Heart left ventricle (tissue), 16 donors: ENCODE measurements around the gene KANK3. TPM values are rescaled to one million over a fixed set of nuclear protein-coding genes. Genes with fewer than 3 reads are reported as not detected.

Experiments used
- ATAC-seq, 4 donors: fragments of 200-7000 bp; cut with Tn5 transposase; one replicate each; pipeline ENCODE4 v1.9.1; 2020 to 2022; ENCODE audit warnings: moderate library complexity in 4 of 4, mild to moderate bottlenecking in 3 of 4, moderate number of reproducible peaks in 1 of 4
- DNase-seq, 5 donors: peaks; one replicate each; pipeline ENCODE4 v3.0.0-alpha.2; 2020
- H3K27ac ChIP-seq, 12 donors: fragments of 200-600 bp; sonication (generic) in 4 of 12; one replicate each; pipeline versions ENCODE4 v1.5.0 to v1.8.0; 2016 to 2022; ENCODE audit warnings: mild to moderate bottlenecking in 2 of 12
- H3K27me3 ChIP-seq, 9 donors: fragments of 200-600 bp; sonication (generic) in 2 of 9; one replicate each; pipeline versions ENCODE4 v1.5.1 to v1.8.0; 2016 to 2022; ENCODE audit warnings: mild to moderate bottlenecking in 3 of 9
- H3K36me3 ChIP-seq, 9 donors: fragments of 200-600 bp; sonication (generic) in 2 of 9; one replicate each; pipeline versions ENCODE4 v1.5.0 to v1.8.0; 2018 to 2022; ENCODE audit warnings: mild to moderate bottlenecking in 2 of 9
- H3K4me1 ChIP-seq, 12 donors: fragments of 200-600 bp; sonication (generic) in 4 of 12; one replicate each; pipeline versions ENCODE4 v1.5.0 to v1.8.0; 2016 to 2022; ENCODE audit warnings: mild to moderate bottlenecking in 3 of 12
- H3K4me3 ChIP-seq, 12 donors: fragments of 200-600 bp; sonication (generic) in 4 of 12; one replicate each; pipeline versions ENCODE4 v1.5.0 to v1.8.0; 2017 to 2022; ENCODE audit warnings: mild to moderate bottlenecking in 9 of 12, moderate library complexity in 4 of 12
- H3K9me3 ChIP-seq, 12 donors: fragments of 200-600 bp; sonication (generic) in 4 of 12; one replicate each; pipeline versions ENCODE4 v1.5.0 to v1.8.0; 2016 to 2022; ENCODE audit warnings: mild to moderate bottlenecking in 1 of 12
- CTCF ChIP-seq, 12 donors: fragments of 200-600 bp; sonication (generic) in 4 of 12; IDR thresholded peaks; one replicate each; pipeline versions ENCODE4 v1.5.0 to v1.8.0; 2018 to 2022; ENCODE audit warnings: antibody characterized with exemption in 12 of 12, mild to moderate bottlenecking in 5 of 12
- POLR2A ChIP-seq, 2 donors: fragments of 450-650 bp; IDR thresholded peaks; one replicate each; pipeline ENCODE4 v1.6.1; 2017; ENCODE audit warnings: antibody characterized with exemption in 2 of 2, mild to moderate bottlenecking in 2 of 2, moderate library complexity in 2 of 2
- WGBS, 4 donors: extraction: QIAGEN DNeasy Blood & Tissue Kit in 2 of 4; methylation state at CpG; one replicate each; pipeline versions ENCODE4 v1.1.5 to v1.1.7; 2013 to 2018; 5-methylcytosine and 5-hydroxymethylcytosine counted together
- intact Hi-C, 10 donors: fragments of 100-400 bp; cut with DNase I; formaldehyde crosslinking; loops; one replicate each; pipeline versions ENCODE4 v1.11.1 to v1.14.2; 2022
- polyA plus RNA-seq, 2 donors: library from polyadenylated mRNA; stranded (reverse); fragments of 200-250 nt; gene quantifications; one replicate each; pipeline ENCODE4 v1.2.3, GENCODE V29; 2013
- total RNA-seq, 9 donors: library from RNA; depleted of rRNA in 2 of 9; stranded (reverse); fragments of >200 nt in 2 of 9; fragmentation: NEBNext Ultra II Directional in 3 of 9; extraction: Animal tissue kit (Norgen Biotek cat#: 25700) in 3 of 9; gene quantifications; one replicate each; pipeline versions ENCODE4 v1.1.0 to v1.2.4, GENCODE V29; 2016 to 2023
- donor health status: ischemic (EF 13 %, LVEDD 7.1; RV severe dilation, severe dysfunction).
- donor health status: healthy with polysubstance abuse.
- donor health status: DM: no; HTN: yes; CAD: no.
- donor health status: DM: no; HTN: no; CAD: no.
- donor health status: ischemic (EF 25% LVEDD 6.9; RV normal size, moderate dysfunction).
- donor health status: ischemic (EF 25% LVEDD 5.7; RV mildly dilated, moderate dysfunction).
- donor health status: healthy.
- donor health status: DM: yes; HTN: yes; CAD: no.
- donor health status: ischemic (EF 35%, LVEDD 5.7; RV mildly dilated, moderate dysfunction).
- donor health status: nonischemic (EF 11% LVEDD 7.7; RV severe dilation, severe dysfunction).
- donor health status: DM: yes; HTN: yes; CAD: no.
- donor health status: PGD.
- donor health status: ischemic (EF 29% LVEDD 5.4; RV normal size, mild dysfunction).
- donor health status: nonischemic (EF 23%, LVEDD 6.1; RV moderate dilation, normal function).

The KANK3 gene
- total and polyA plus RNA-seq, 11 donors: 12.3 to 33.6 (median 16.9) TPM

- H3K27ac ChIP-seq: peak overlapping the region in 11 of 12 donors; percentile 31 to 98 (median 67)
- intact Hi-C loops: loop anchor here in 2 of 10 donors (1.0 to 2.0 kb wide), 2 partner anchors 22 to 23 kb away; partner anchors contain the start of gene RAB11B (in 1 of the 2)
- peaks cover 0 to 9% (median 0%) of the 10 kb centered on the region in 9 donors for H3K27me3 ChIP-seq
- peaks cover 16 to 80% (median 52%) of the 10 kb centered on the region in 12 donors for H3K4me1 ChIP-seq
- H3K4me3 ChIP-seq: peak overlapping the region in 8 of 12 donors; percentile 1 to 81 (median 32)
- ATAC-seq (peak in 2 of 4 donors; percentile 13 to 30), DNase-seq (peak in 3 of 5 donors; percentile 40 to 85 (median 47))
- TF ChIP-seq CTCF (IDR thresholded peaks at IDR 0.05) (no peak), POLR2A (IDR thresholded peaks at IDR 0.05) (no peak)
- H3K9me3 ChIP-seq: no peaks in the 10 kb centered on the region
- peaks cover 0 to 33% (median 0%) of the 10 kb centered on the region in 9 donors for H3K36me3 ChIP-seq
- 44 to 64% (median 55%) methylated on average over 13 of the region's 13 CpGs for WGBS, 4 donors
Measured at GRCh38 chr19:8366961-8367326, 23.9 kb upstream of the KANK3 start.

GRCh38 chr19:8366121-8366581 is 23.1 kb upstream of the KANK3 start:
- Histone ChIP-seq H3K4me3 (peak overlapping the region in 4 of 12 donors; percentile 15 to 89 (median 80)), H3K9me3 (no peaks in the 10 kb centered on the region), H3K4me1 (peaks cover 16 to 84% (median 57%) of the 10 kb centered on the region in 12 donors), H3K27me3 (peaks cover 0 to 9% (median 0%) of the 10 kb centered on the region in 9 donors), H3K36me3 (peaks cover 0 to 27% (median 0%) of the 10 kb centered on the region in 9 donors), H3K27ac (peak overlapping the region in 7 of 12 donors; percentile 13 to 98 (median 85))
- WGBS, 4 donors: 88 to 93% (median 92%) methylated on average over 11 of the region's 11 CpGs
- ATAC-seq (no peak), DNase-seq (no peak)
- TF ChIP-seq CTCF (IDR thresholded peaks at IDR 0.05) (no peak), POLR2A (IDR thresholded peaks at IDR 0.05) (no peak)
- intact Hi-C loops: loop anchor here in 1 of 10 donors (2.0 kb wide), 1 partner anchor 23 kb away; no protein-coding TSS in a partner anchor

GRCh38 chr19:8363803-8364771 is 21.0 kb upstream of the KANK3 start, which contains the start of gene ANGPTL4:
TSS of gene ANGPTL4 (plus strand) at chr19:8364155. CDS start at chr19:8364322, 167 bp downstream.
- TF ChIP-seq POLR2A (IDR thresholded peaks at IDR 0.05) (peak in 1 of 2 donors; percentile 91), CTCF (IDR thresholded peaks at IDR 0.05) (peak in 8 of 12 donors; percentile 8 to 45 (median 20))
- Histone ChIP-seq H3K27ac (peak within 1 kb of the TSS; percentile 61 to 98 (median 81)), H3K36me3 (peaks cover 0 to 11% (median 0%) of the 10 kb centered on the region in 9 donors), H3K4me1 (peaks cover 16 to 79% (median 54%) of the 10 kb centered on the region in 12 donors), H3K9me3 (no peaks in the 10 kb centered on the region), H3K4me3 (peak within 1 kb of the TSS; percentile 56 to 89 (median 74)), H3K27me3 (peaks cover 0 to 9% (median 0%) of the 10 kb centered on the region in 9 donors)
- ATAC-seq (peak in 3 of 4 donors; percentile 43 to 63 (median 59)), DNase-seq (peak; percentile 67 to 93 (median 84))
- intact Hi-C loops: loop anchor here in 6 of 10 donors (2.0 to 5.0 kb wide), 3 partner anchors 27 to 33 kb away; partner anchors contain the start of gene RAB11B (in 3 of the 6)
- WGBS, 4 donors: 1 to 2% (median 2%) methylated on average over 39 to 81 of the region's 81 CpGs
